ENCODE results near the gene RAN. TPM values are rescaled to one million over a fixed set of nuclear protein-coding genes. Genes with fewer than 3 reads are reported as not detected.

Gene RAN
- 100 to 1,000 TPM in 11 of 12 donors, not detected in 1; 202 to 513 (median 377) TPM for polyA plus RNA-seq (ENCODE audit: insufficient read length in 12 of 12)
- long read RNA-seq, donor 1, transcript RAN-212 (7 exons, 2,661 nt): major isoform, 193 of 681 reads
- long read RNA-seq, donor 1, transcript RAN-202 (6 exons, 1,530 nt): minor isoform, 16 of 681 reads
- long read RNA-seq, donor 1, partial matches to known transcripts: 467 of 681 reads
- long read RNA-seq, donor 1, other reads (novel, unspliced or antisense): 0 of 681 reads
- long read RNA-seq, donor 2, transcript RAN-202 (6 exons, 1,530 nt): minor isoform, 17 of 530 reads
- long read RNA-seq, donor 2, transcript RAN-212 (7 exons, 2,661 nt): major isoform, 177 of 530 reads
- long read RNA-seq, donor 2, partial matches to known transcripts: 327 of 530 reads
- long read RNA-seq, donor 2, other reads (novel, unspliced or antisense): 6 of 530 reads
- long read RNA-seq, donor 3, transcript RAN-212 (7 exons, 2,661 nt): major isoform, 64 of 241 reads
- long read RNA-seq, donor 3, transcript RAN-202 (6 exons, 1,530 nt): minor isoform, 5 of 241 reads
- long read RNA-seq, donor 3, partial matches to known transcripts: 170 of 241 reads
- long read RNA-seq, donor 3, other reads (novel, unspliced or antisense): 0 of 241 reads
- long read RNA-seq, donor 4, transcript RAN-212 (7 exons, 2,661 nt): major isoform, 59 of 209 reads
- long read RNA-seq, donor 4, partial matches to known transcripts: 146 of 209 reads
- long read RNA-seq, donor 4, other reads (novel, unspliced or antisense): 0 of 209 reads
- long read RNA-seq, donor 5, transcript RAN-202 (6 exons, 1,530 nt): minor isoform, 21 of 347 reads
- long read RNA-seq, donor 5, transcript RAN-212 (7 exons, 2,661 nt): major isoform, 136 of 347 reads
- long read RNA-seq, donor 5, partial matches to known transcripts: 189 of 347 reads
- long read RNA-seq, donor 5, other reads (novel, unspliced or antisense): 0 of 347 reads
- long read RNA-seq, donor 6, transcript RAN-202 (6 exons, 1,530 nt): minor isoform, 13 of 326 reads
- long read RNA-seq, donor 6, transcript RAN-212 (7 exons, 2,661 nt): major isoform, 90 of 326 reads
- long read RNA-seq, donor 6, partial matches to known transcripts: 221 of 326 reads
- long read RNA-seq, donor 6, other reads (novel, unspliced or antisense): 0 of 326 reads
- long read RNA-seq, donor 7, transcript RAN-212 (7 exons, 2,661 nt): major isoform, 64 of 232 reads
- long read RNA-seq, donor 7, transcript RAN-202 (6 exons, 1,530 nt): minor isoform, 6 of 232 reads
- long read RNA-seq, donor 7, partial matches to known transcripts: 162 of 232 reads
- long read RNA-seq, donor 7, other reads (novel, unspliced or antisense): 0 of 232 reads
- long read RNA-seq, donor 8, transcript RAN-202 (6 exons, 1,530 nt): minor isoform, 8 of 182 reads
- long read RNA-seq, donor 8, transcript RAN-212 (7 exons, 2,661 nt): major isoform, 135 of 182 reads
- long read RNA-seq, donor 8, transcript RAN-203 (6 exons, 2,455 nt): minor isoform, 5 of 182 reads
- long read RNA-seq, donor 8, partial matches to known transcripts: 29 of 182 reads
- long read RNA-seq, donor 8, other reads (novel, unspliced or antisense): 5 of 182 reads
- long read RNA-seq, donor 9, transcript RAN-202 (6 exons, 1,530 nt): minor isoform, 11 of 318 reads
- long read RNA-seq, donor 9, transcript RAN-212 (7 exons, 2,661 nt): major isoform, 95 of 318 reads
- long read RNA-seq, donor 9, partial matches to known transcripts: 209 of 318 reads
- long read RNA-seq, donor 9, other reads (novel, unspliced or antisense): 0 of 318 reads
- long read RNA-seq, donor 10, transcript RAN-212 (7 exons, 2,661 nt): major isoform, 79 of 290 reads
- long read RNA-seq, donor 10, transcript RAN-202 (6 exons, 1,530 nt): minor isoform, 8 of 290 reads
- long read RNA-seq, donor 10, partial matches to known transcripts: 200 of 290 reads
- long read RNA-seq, donor 10, other reads (novel, unspliced or antisense): 0 of 290 reads
- long read RNA-seq, donor 11, transcript RAN-212 (7 exons, 2,661 nt): major isoform, 182 of 653 reads
- long read RNA-seq, donor 11, transcript RAN-202 (6 exons, 1,530 nt): minor isoform, 27 of 653 reads
- long read RNA-seq, donor 11, partial matches to known transcripts: 435 of 653 reads
- long read RNA-seq, donor 11, other reads (novel, unspliced or antisense): 5 of 653 reads

- peak; percentile 86 for DNase-seq
Measured at GRCh38 chr12:130871286-130872178, at the start of gene RAN. Gene RAN, plus strand, starts transcription at chr12:130872066. Its CDS starts 528 bp downstream, at chr12:130872594.

GRCh38 chr12:130825771-130826150 is 46.1 kb upstream of the RAN start:
- no peak for DNase-seq

- no peak for DNase-seq
Measured at GRCh38 chr12:130826151-130826801, 45.6 kb upstream of the RAN start.

- peak; percentile 7 for DNase-seq
Measured at GRCh38 chr12:130827432-130827831, 44.4 kb upstream of the RAN start.

GRCh38 chr12:130828895-130829294 is 43.0 kb upstream of the RAN start:
- DNase-seq: no peak

- DNase-seq: no peak
Measured at GRCh38 chr12:130829391-130830245, 42.2 kb upstream of the RAN start.

- no peak for DNase-seq
Measured at GRCh38 chr12:130830246-130830551, 41.7 kb upstream of the RAN start.

- no peak for DNase-seq
Measured at GRCh38 chr12:130831246-130831645, 40.6 kb upstream of the RAN start.

GRCh38 chr12:130831876-130832405 is 39.9 kb upstream of the RAN start:
- no peak for DNase-seq

- DNase-seq: no peak
Measured at GRCh38 chr12:130832561-130833209, 39.2 kb upstream of the RAN start.

- DNase-seq: no peak
Measured at GRCh38 chr12:130835011-130835410, 36.9 kb upstream of the RAN start.

GRCh38 chr12:130835436-130835835 is 36.4 kb upstream of the RAN start:
- DNase-seq: no peak

- DNase-seq: peak; percentile 16
Measured at GRCh38 chr12:130838284-130838950, 33.4 kb upstream of the RAN start.

- peak; percentile 68 for DNase-seq
Measured at GRCh38 chr12:130838951-130839769, 32.7 kb upstream of the RAN start, which contains the start of gene STX2. Gene STX2, minus strand, starts transcription at chr12:130839250. Its CDS starts 151 bp downstream, at chr12:130839099.
